Hepatocyte (in vitro differentiated cells): Measurements from ENCODE around the gene C1orf53. TPM values are rescaled to one million over a fixed set of nuclear protein-coding genes. Genes with fewer than 3 reads are reported as not detected.

ENCODE experiments used
- DNase-seq: peaks from one replicate; pipeline ENCODE4 v3.0.0-alpha.2; 2016; ENCODE audit warnings: low spot score
- H2AFZ ChIP-seq: fragments of 200-600 bp; sonication (generic); 2 replicates; pipeline ENCODE4 v1.6.0; 2016; ENCODE audit warnings: antibody characterized with exemption, mild to moderate bottlenecking
- H3K27ac ChIP-seq: fragments of 200-600 bp; sonication (generic); 2 replicates; pipeline ENCODE4 v1.5.1; 2016; ENCODE audit warnings: mild to moderate bottlenecking
- H3K27me3 ChIP-seq: fragments of 200-600 bp; sonication (generic); 2 replicates; pipeline ENCODE4 v1.6.1; 2016
- H3K36me3 ChIP-seq: fragments of 200-600 bp; sonication (generic); replicated peaks from 2 replicates; pipeline ENCODE4 v1.5.1; 2016; ENCODE audit warnings: low read depth; ENCODE audit not compliant: insufficient read depth
- H3K4me1 ChIP-seq: fragments of 200-600 bp; sonication (generic); 2 replicates; pipeline ENCODE4 v1.5.1; 2016; ENCODE audit warnings: mild to moderate bottlenecking, moderate library complexity; ENCODE audit not compliant: insufficient read depth
- H3K4me2 ChIP-seq: fragments of 200-600 bp; sonication (generic); 2 replicates; pipeline ENCODE4 v1.6.0; 2016
- H3K4me3 ChIP-seq: fragments of 200-600 bp; sonication (generic); 2 replicates; pipeline ENCODE4 v1.5.1; 2016; ENCODE audit warnings: mild to moderate bottlenecking
- H3K79me2 ChIP-seq: fragments of 200-600 bp; sonication (generic); 2 replicates; pipeline ENCODE4 v1.6.0; 2017; ENCODE audit warnings: mild to moderate bottlenecking
- H3K9me2 ChIP-seq: fragments of 200-600 bp; sonication (generic); replicated peaks from 2 replicates; pipeline ENCODE4 v1.6.0; 2017; ENCODE audit warnings: mild to moderate bottlenecking; ENCODE audit not compliant: insufficient read depth
- H3K9me3 ChIP-seq: fragments of 200-600 bp; sonication (generic); 2 replicates; pipeline ENCODE4 v1.5.1; 2016; ENCODE audit warnings: low read depth, mild to moderate bottlenecking
- H4K20me1 ChIP-seq: fragments of 200-600 bp; sonication (generic); 2 replicates; pipeline ENCODE4 v1.6.0; 2016; ENCODE audit warnings: mild to moderate bottlenecking; ENCODE audit not compliant: insufficient read depth, poor library complexity, severe bottlenecking
- EZH2 ChIP-seq: fragments of 200-600 bp; sonication (generic); IDR thresholded peaks from 2 replicates; pipeline ENCODE4 v1.6.1; 2016; ENCODE audit warnings: antibody characterized with exemption, mild to moderate bottlenecking, borderline replicate concordance
- EZH2phosphoT487 ChIP-seq: fragments of 200-600 bp; sonication (generic); IDR thresholded peaks from one replicate; pipeline ENCODE4 v1.6.1; 2018; ENCODE audit warnings: antibody characterized with exemption, mild to moderate bottlenecking, low read depth, moderate library complexity; ENCODE audit not compliant: unreplicated experiment, severe bottlenecking
- WGBS: methylation state at CpG from one replicate; pipeline ENCODE4 v1.1.6; 2016; ENCODE audit warnings: low lambda C conversion rate; ENCODE audit errors: missing lambda C conversion rate; 5-methylcytosine and 5-hydroxymethylcytosine counted together
- polyA plus RNA-seq: library from polyadenylated mRNA; unstranded; fragments of >200 nt; fragmentation: Nextera tagmentation; extraction: Ambion mirVana; gene quantifications from 2 replicates; pipeline ENCODE4 v1.2.1, GENCODE V29; 2016
- total RNA-seq: library from RNA; depleted of rRNA; stranded (reverse); fragments of >200 nt; gene quantifications from 2 replicates; pipeline ENCODE4 v1.2.3, GENCODE V29; 2014
- TF ChIP-seq, protein P1 (sequence below): fragments of 200-600 bp; sonication (generic); IDR thresholded peaks from 2 replicates; pipeline ENCODE4 v1.5.1; 2016; ENCODE audit warnings: antibody characterized with exemption, mild to moderate bottlenecking; ENCODE audit not compliant: poor library complexity

The C1orf53 gene
- total and polyA plus RNA-seq, 2 experiments from 2014 or later: 9.0 to 15.7 TPM

GRCh38 chr1:197912739-197913494 is 10.5 kb downstream of the C1orf53 start:
- no peaks in the 10 kb centered on the region for H3K36me3 ChIP-seq
- H3K27me3 ChIP-seq: peaks cover 100% of the 10 kb centered on the region
- H3K4me2 ChIP-seq: peak overlapping the region; percentile 73
- H2AFZ ChIP-seq: no peak overlapping the region
- no peak for DNase-seq
- no peaks in the 10 kb centered on the region for H4K20me1 ChIP-seq
- no peaks in the 10 kb centered on the region for H3K9me2 ChIP-seq
- H3K9me3 ChIP-seq: no peaks in the 10 kb centered on the region
- H3K4me3 ChIP-seq: no peak overlapping the region
- TF ChIP-seq, protein P1, sequence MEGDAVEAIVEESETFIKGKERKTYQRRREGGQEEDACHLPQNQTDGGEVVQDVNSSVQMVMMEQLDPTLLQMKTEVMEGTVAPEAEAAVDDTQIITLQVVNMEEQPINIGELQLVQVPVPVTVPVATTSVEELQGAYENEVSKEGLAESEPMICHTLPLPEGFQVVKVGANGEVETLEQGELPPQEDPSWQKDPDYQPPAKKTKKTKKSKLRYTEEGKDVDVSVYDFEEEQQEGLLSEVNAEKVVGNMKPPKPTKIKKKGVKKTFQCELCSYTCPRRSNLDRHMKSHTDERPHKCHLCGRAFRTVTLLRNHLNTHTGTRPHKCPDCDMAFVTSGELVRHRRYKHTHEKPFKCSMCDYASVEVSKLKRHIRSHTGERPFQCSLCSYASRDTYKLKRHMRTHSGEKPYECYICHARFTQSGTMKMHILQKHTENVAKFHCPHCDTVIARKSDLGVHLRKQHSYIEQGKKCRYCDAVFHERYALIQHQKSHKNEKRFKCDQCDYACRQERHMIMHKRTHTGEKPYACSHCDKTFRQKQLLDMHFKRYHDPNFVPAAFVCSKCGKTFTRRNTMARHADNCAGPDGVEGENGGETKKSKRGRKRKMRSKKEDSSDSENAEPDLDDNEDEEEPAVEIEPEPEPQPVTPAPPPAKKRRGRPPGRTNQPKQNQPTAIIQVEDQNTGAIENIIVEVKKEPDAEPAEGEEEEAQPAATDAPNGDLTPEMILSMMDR: no peak
- TF ChIP-seq EZH2phosphoT487: peak; percentile 54
- peak; percentile 67 for TF ChIP-seq EZH2
- no peaks in the 10 kb centered on the region for H3K79me2 ChIP-seq
- H3K4me1 ChIP-seq: peaks cover 22% of the 10 kb centered on the region
- no peak overlapping the region for H3K27ac ChIP-seq
- WGBS: 5% methylated on average over 32 of the region's 32 CpGs

GRCh38 chr1:197913495-197914276 is 11.3 kb downstream of the C1orf53 start:
- no peaks in the 10 kb centered on the region for H4K20me1 ChIP-seq
- DNase-seq: no peak
- no peaks in the 10 kb centered on the region for H3K9me2 ChIP-seq
- no peaks in the 10 kb centered on the region for H3K79me2 ChIP-seq
- WGBS: 11% methylated on average over 26 of the region's 26 CpGs
- no peaks in the 10 kb centered on the region for H3K9me3 ChIP-seq
- H3K4me3 ChIP-seq: no peak overlapping the region
- H2AFZ ChIP-seq: no peak overlapping the region
- H3K27me3 ChIP-seq: peaks cover 100% of the 10 kb centered on the region
- no peaks in the 10 kb centered on the region for H3K36me3 ChIP-seq
- H3K27ac ChIP-seq: no peak overlapping the region
- peak; percentile 35 for TF ChIP-seq EZH2
- TF ChIP-seq EZH2phosphoT487: peak; percentile 20
- TF ChIP-seq, protein P1: no peak
- H3K4me1 ChIP-seq: peaks cover 28% of the 10 kb centered on the region
- peak overlapping the region; percentile 73 for H3K4me2 ChIP-seq

- TF ChIP-seq, protein P1: no peak
- no peak for TF ChIP-seq EZH2
- no peak for TF ChIP-seq EZH2phosphoT487
- 13% methylated on average over 5 of the region's 5 CpGs for WGBS
- Histone ChIP-seq H3K27ac (no peak overlapping the region), H3K36me3 (no peaks in the 10 kb centered on the region), H3K4me3 (no peak overlapping the region), H4K20me1 (no peaks in the 10 kb centered on the region), H3K9me3 (no peaks in the 10 kb centered on the region), H2AFZ (no peak overlapping the region), H3K4me1 (peaks cover 28% of the 10 kb centered on the region), H3K27me3 (peaks cover 100% of the 10 kb centered on the region), H3K79me2 (no peaks in the 10 kb centered on the region), H3K9me2 (no peaks in the 10 kb centered on the region), H3K4me2 (no peak overlapping the region)
- no peak for DNase-seq
Observed at GRCh38 chr1:197914510-197914909, 12.1 kb downstream of the C1orf53 start.
